Measurements from ENCODE around the gene GDF2.

Gene GDF2

GRCh38 chr10:47291682-47292081, 30.6 kb upstream of the GDF2 start:
- H3K4me3 ChIP-seq, result no peak overlapping the region
- intact Hi-C loops (cut with DNase I; ENCODE audit: low total_unique reads), result no loop called here
- H3K4me1 ChIP-seq, result peaks cover 0 to 4% (median 0%) of the 10 kb centered on the region in 4 donors
- no peaks in the 10 kb centered on the region for H3K9me3 ChIP-seq
- peak in 1 of 2 donors; percentile 9 for DNase-seq
- no peaks in the 10 kb centered on the region for H3K36me3 ChIP-seq
- H3K27me3 ChIP-seq, result peaks cover 0 to 7% of the 10 kb centered on the region in 2 donors
- no peak for TF ChIP-seq CTCF (IDR thresholded peaks at IDR 0.05)
- no peak overlapping the region for H3K27ac ChIP-seq

GRCh38 chr10:47294057-47294456, 28.2 kb upstream of the GDF2 start:
- intact Hi-C loops (cut with DNase I; ENCODE audit: low total_unique reads), result no loop called here
- Histone ChIP-seq H3K27me3 (peaks cover 0 to 7% of the 10 kb centered on the region in 2 donors), H3K4me1 (peaks cover 0 to 10% (median 0%) of the 10 kb centered on the region in 4 donors), H3K4me3 (no peak overlapping the region), H3K9me3 (no peaks in the 10 kb centered on the region), H3K27ac (no peak overlapping the region), H3K36me3 (no peaks in the 10 kb centered on the region)
- DNase-seq, result peak in 1 of 2 donors; percentile 9
- TF ChIP-seq CTCF (IDR thresholded peaks at IDR 0.05), result no peak

- no peak overlapping the region for H3K4me3 ChIP-seq
- H3K9me3 ChIP-seq, result no peaks in the 10 kb centered on the region
- TF ChIP-seq CTCF (IDR thresholded peaks at IDR 0.05), result no peak
- H3K4me1 ChIP-seq, result peaks cover 0 to 14% (median 3%) of the 10 kb centered on the region in 4 donors
- intact Hi-C loops (cut with DNase I; ENCODE audit: low total_unique reads), result no loop called here
- no peaks in the 10 kb centered on the region for H3K36me3 ChIP-seq
- peak in 1 of 2 donors; percentile 31 for DNase-seq
- H3K27me3 ChIP-seq, result peaks cover 0 to 7% of the 10 kb centered on the region in 2 donors
- H3K27ac ChIP-seq, result no peak overlapping the region
These were observed 27.8 kb upstream of the GDF2 start for GRCh38 chr10:47294501-47294900.

GRCh38 chr10:47295411-47295810, 26.8 kb upstream of the GDF2 start:
- Histone ChIP-seq H3K27ac (no peak overlapping the region), H3K4me3 (no peak overlapping the region), H3K4me1 (peaks cover 0 to 23% (median 12%) of the 10 kb centered on the region in 4 donors), H3K9me3 (no peaks in the 10 kb centered on the region), H3K36me3 (no peaks in the 10 kb centered on the region), H3K27me3 (peaks cover 0 to 14% of the 10 kb centered on the region in 2 donors)
- TF ChIP-seq CTCF (IDR thresholded peaks at IDR 0.05), result no peak
- intact Hi-C loops (cut with DNase I; ENCODE audit: low total_unique reads), result no loop called here
- DNase-seq, result peak in 1 of 2 donors; percentile 32

GRCh38 chr10:47296156-47296894, 25.9 kb upstream of the GDF2 start:
- no peak for TF ChIP-seq CTCF (IDR thresholded peaks at IDR 0.05)
- Histone ChIP-seq H3K4me1 (peaks cover 0 to 32% (median 20%) of the 10 kb centered on the region in 4 donors), H3K9me3 (no peaks in the 10 kb centered on the region), H3K4me3 (no peak overlapping the region), H3K36me3 (no peaks in the 10 kb centered on the region), H3K27ac (peak overlapping the region in 1 of 2 donors; percentile 39), H3K27me3 (peaks cover 0 to 23% of the 10 kb centered on the region in 2 donors)
- intact Hi-C loops (cut with DNase I; ENCODE audit: low total_unique reads), result no loop called here
- DNase-seq, result peak; percentile 68 to 69
